ENCODE results near the gene DLG5. TPM values are rescaled to one million over a fixed set of nuclear protein-coding genes. Genes with fewer than 3 reads are reported as not detected.

The DLG5 gene
- polyA plus RNA-seq, 6 donors from 2014 or later: 0.09 TPM; not detected in 5

GRCh38 chr10:77810446-77811335 lies 115.9 kb downstream of the DLG5 start:
- no peak for ATAC-seq (ENCODE audit: low read depth in 2 of 2)
- Mint-ChIP-seq H3K27ac (no peak overlapping the region), H3K4me1 (no peaks in the 10 kb centered on the region), H3K9me3 (peaks cover 0 to 2% (median 0%) of the 10 kb centered on the region in 7 donors), H3K36me3 (no peaks in the 10 kb centered on the region), H3K27me3 (no peaks in the 10 kb centered on the region), H3K4me3 (peak overlapping the region in 1 of 8 donors; percentile 10)
- DNase-seq: no peak

- Mint-ChIP-seq H3K27ac (no peak overlapping the region), H3K9me3 (peaks cover 0 to 2% (median 0%) of the 10 kb centered on the region in 7 donors), H3K27me3 (no peaks in the 10 kb centered on the region), H3K36me3 (no peaks in the 10 kb centered on the region), H3K4me3 (no peak overlapping the region), H3K4me1 (no peaks in the 10 kb centered on the region)
- ATAC-seq (ENCODE audit: low read depth in 2 of 2): no peak
- DNase-seq: no peak
These were observed 117.2 kb downstream of the DLG5 start for GRCh38 chr10:77809336-77809735.

- Mint-ChIP-seq H3K4me3 (no peak overlapping the region), H3K4me1 (no peaks in the 10 kb centered on the region), H3K27ac (no peak overlapping the region), H3K9me3 (peaks cover 0 to 2% (median 0%) of the 10 kb centered on the region in 7 donors), H3K36me3 (no peaks in the 10 kb centered on the region), H3K27me3 (no peaks in the 10 kb centered on the region)
- DNase-seq (no peak), ATAC-seq (ENCODE audit: low read depth in 2 of 2) (no peak)
These were observed 118.8 kb downstream of the DLG5 start for GRCh38 chr10:77807706-77808105.

GRCh38 chr10:77806511-77807157 lies 119.9 kb downstream of the DLG5 start:
- H3K27me3 Mint-ChIP-seq: no peaks in the 10 kb centered on the region
- H3K9me3 Mint-ChIP-seq: no peaks in the 10 kb centered on the region
- ATAC-seq (ENCODE audit: low read depth in 2 of 2) (no peak), DNase-seq (no peak)
- H3K36me3 Mint-ChIP-seq: no peaks in the 10 kb centered on the region
- no peaks in the 10 kb centered on the region for H3K4me1 Mint-ChIP-seq
- H3K27ac Mint-ChIP-seq: no peak overlapping the region
- no peak overlapping the region for H3K4me3 Mint-ChIP-seq

- Mint-ChIP-seq H3K4me3 (no peak overlapping the region), H3K4me1 (no peaks in the 10 kb centered on the region), H3K27me3 (no peaks in the 10 kb centered on the region), H3K27ac (no peak overlapping the region), H3K36me3 (no peaks in the 10 kb centered on the region), H3K9me3 (no peaks in the 10 kb centered on the region)
- DNase-seq: no peak
- ATAC-seq (ENCODE audit: low read depth in 2 of 2): no peak
These were observed 120.9 kb downstream of the DLG5 start for GRCh38 chr10:77805676-77806075.

- Mint-ChIP-seq H3K27me3 (no peaks in the 10 kb centered on the region), H3K4me1 (no peaks in the 10 kb centered on the region), H3K9me3 (no peaks in the 10 kb centered on the region), H3K36me3 (no peaks in the 10 kb centered on the region), H3K27ac (no peak overlapping the region), H3K4me3 (no peak overlapping the region)
- DNase-seq (no peak), ATAC-seq (ENCODE audit: low read depth in 2 of 2) (no peak)
These were observed 122.2 kb downstream of the DLG5 start for GRCh38 chr10:77804371-77804770.

GRCh38 chr10:77801474-77802161 lies 124.9 kb downstream of the DLG5 start:
- Mint-ChIP-seq H3K27me3 (no peaks in the 10 kb centered on the region), H3K36me3 (no peaks in the 10 kb centered on the region), H3K27ac (no peak overlapping the region), H3K4me1 (no peaks in the 10 kb centered on the region), H3K9me3 (no peaks in the 10 kb centered on the region), H3K4me3 (no peak overlapping the region)
- ATAC-seq (ENCODE audit: low read depth in 2 of 2): no peak
- no peak for DNase-seq

- Mint-ChIP-seq H3K9me3 (no peaks in the 10 kb centered on the region), H3K27ac (no peak overlapping the region)
These were observed 125.8 kb downstream of the DLG5 start for GRCh38 chr10:77800738-77801266.

GRCh38 chr10:77800320-77800719 lies 126.2 kb downstream of the DLG5 start:
- no peak for ATAC-seq (ENCODE audit: low read depth in 2 of 2)
- no peak overlapping the region for H3K27ac Mint-ChIP-seq
- no peaks in the 10 kb centered on the region for H3K36me3 Mint-ChIP-seq
- DNase-seq: no peak
- no peaks in the 10 kb centered on the region for H3K27me3 Mint-ChIP-seq
- no peaks in the 10 kb centered on the region for H3K4me1 Mint-ChIP-seq
- H3K9me3 Mint-ChIP-seq: no peaks in the 10 kb centered on the region
- H3K4me3 Mint-ChIP-seq: no peak overlapping the region

More at GRCh38 chr10:77800738-77801266, 125.8 kb downstream of the DLG5 start:
- H3K27me3 Mint-ChIP-seq: no peaks in the 10 kb centered on the region
- no peak overlapping the region for H3K4me3 Mint-ChIP-seq
- no peak for DNase-seq
- no peak for ATAC-seq (ENCODE audit: low read depth in 2 of 2)
- H3K4me1 Mint-ChIP-seq: no peaks in the 10 kb centered on the region
- H3K36me3 Mint-ChIP-seq: no peaks in the 10 kb centered on the region

GRCh38 chr10:77799352-77799751 lies 127.2 kb downstream of the DLG5 start:
- Mint-ChIP-seq H3K36me3 (no peaks in the 10 kb centered on the region), H3K9me3 (no peaks in the 10 kb centered on the region), H3K27me3 (no peaks in the 10 kb centered on the region), H3K27ac (no peak overlapping the region), H3K4me1 (no peaks in the 10 kb centered on the region), H3K4me3 (no peak overlapping the region)
- DNase-seq (no peak), ATAC-seq (ENCODE audit: low read depth in 2 of 2) (no peak)

- H3K9me3 Mint-ChIP-seq: no peaks in the 10 kb centered on the region
- H3K4me3 Mint-ChIP-seq: no peak overlapping the region
- no peak overlapping the region for H3K27ac Mint-ChIP-seq
- ATAC-seq (ENCODE audit: low read depth in 2 of 2) (no peak), DNase-seq (no peak)
- no peaks in the 10 kb centered on the region for H3K4me1 Mint-ChIP-seq
- H3K36me3 Mint-ChIP-seq: no peaks in the 10 kb centered on the region
- no peaks in the 10 kb centered on the region for H3K27me3 Mint-ChIP-seq
These were observed 127.6 kb downstream of the DLG5 start for GRCh38 chr10:77798940-77799339.

GRCh38 chr10:77796311-77796915 lies 130.1 kb downstream of the DLG5 start:
- Mint-ChIP-seq H3K4me1 (no peaks in the 10 kb centered on the region), H3K9me3 (no peaks in the 10 kb centered on the region), H3K27me3 (no peaks in the 10 kb centered on the region), H3K36me3 (no peaks in the 10 kb centered on the region), H3K27ac (no peak overlapping the region), H3K4me3 (peak overlapping the region in 1 of 8 donors; percentile 35)
- ATAC-seq (ENCODE audit: low read depth in 2 of 2) (no peak), DNase-seq (no peak)

- no peak for ATAC-seq (ENCODE audit: low read depth in 2 of 2)
- no peak for DNase-seq
- Mint-ChIP-seq H3K27ac (no peak overlapping the region), H3K4me3 (peak overlapping the region in 1 of 8 donors; percentile 15), H3K36me3 (no peaks in the 10 kb centered on the region), H3K4me1 (no peaks in the 10 kb centered on the region), H3K27me3 (no peaks in the 10 kb centered on the region), H3K9me3 (no peaks in the 10 kb centered on the region)
These were observed 131.0 kb downstream of the DLG5 start for GRCh38 chr10:77795426-77796055.
